Spinal cord (tissue), 10 donors: ENCODE data around the gene NEDD4. TPM values are rescaled to one million over a fixed set of nuclear protein-coding genes. Genes with fewer than 3 reads are reported as not detected.

Experiments used
- DNase-seq, 6 donors: peaks; one replicate each; pipeline versions ENCODE4 v3.0.0 to v3.0.0-alpha.2; 2013 to 2015; ENCODE audit warnings: low spot score in 6 of 6, low read depth in 4 of 6
- H3K27ac ChIP-seq: one replicate; pipeline ENCODE4 v1.5.1; 2013; ENCODE audit warnings: low read depth, low read length, control low read depth
- H3K27me3 ChIP-seq: one replicate; pipeline ENCODE4 v1.6.1; 2013; ENCODE audit warnings: low read length; ENCODE audit not compliant: control insufficient read depth, insufficient read depth
- H3K36me3 ChIP-seq: one replicate; pipeline ENCODE4 v1.6.1; 2013; ENCODE audit warnings: low read length; ENCODE audit not compliant: control insufficient read depth, insufficient read depth
- H3K4me1 ChIP-seq: one replicate; pipeline ENCODE4 v1.6.1; 2013; ENCODE audit warnings: low read length; ENCODE audit not compliant: control insufficient read depth, insufficient read depth
- H3K4me3 ChIP-seq: one replicate; pipeline ENCODE4 v1.5.1; 2013; ENCODE audit warnings: low read depth, low read length, control low read depth
- H3K9me3 ChIP-seq: one replicate; pipeline ENCODE4 v1.6.1; 2013; ENCODE audit warnings: low read length; ENCODE audit not compliant: control insufficient read depth, insufficient read depth
- WGBS: methylation state at CpG from one replicate; pipeline ENCODE4 v1.1.5; 2013; ENCODE audit warnings: missing lambda C conversion rate; ENCODE audit not compliant: insufficient coverage; 5-methylcytosine and 5-hydroxymethylcytosine counted together
- polyA plus RNA-seq, 2 donors: library from polyadenylated mRNA; unstranded; fragments of 120-200 nt; gene quantifications; one replicate each; pipeline ENCODE4 v1.2.1, GENCODE V29; 2013; ENCODE audit not compliant: insufficient read length in 2 of 2
- small RNA-seq: library from RNA; depleted of rRNA; stranded (forward); fragments of <200 nt; gene quantifications from one replicate; pipeline ENCODE3, GENCODE V24; 2014; ENCODE audit warnings: low replicate concordance
- total RNA-seq, 2 donors: library from RNA; depleted of rRNA in 1 of 2; stranded (reverse); fragments of 120-200 nt in 1 of 2; fragments of >200 nt in 1 of 2; gene quantifications; one replicate each; pipeline versions ENCODE4 v1.2.3 to v1.2.4, GENCODE V29; 2013 to 2014
- donor health status: healthy.

NEDD4 gene
- total and polyA plus RNA-seq, 4 donors, result 5.7 to 16.4 (median 9.5) TPM

DNA sequence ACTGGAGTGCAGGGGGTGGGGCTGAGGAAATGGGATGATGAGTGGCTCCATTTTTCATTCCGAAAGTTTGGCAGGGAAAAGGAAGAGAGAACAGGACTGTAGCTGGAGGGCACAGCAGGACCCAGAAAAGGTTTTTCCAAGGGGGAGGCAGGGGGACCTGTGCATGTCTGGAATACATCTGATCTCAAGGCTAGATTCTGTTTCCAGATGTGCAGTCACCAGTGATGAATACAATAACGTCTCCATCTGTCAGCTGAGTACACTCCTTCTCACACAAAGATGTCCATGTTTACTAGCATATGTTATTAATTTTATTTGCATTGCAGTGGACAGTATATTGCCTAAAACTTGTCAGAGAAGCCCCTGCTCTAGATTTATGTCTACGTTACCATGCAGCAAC, 210.5 kb downstream of the NEDD4 start:
- no peaks in the 10 kb centered on the region for H3K4me1 ChIP-seq
- H3K36me3 ChIP-seq, result no peaks in the 10 kb centered on the region
- 77% methylated on average over 2 of the region's 3 CpGs for WGBS
- no peaks in the 10 kb centered on the region for H3K27me3 ChIP-seq
- no peak overlapping the region for H3K4me3 ChIP-seq
- H3K27ac ChIP-seq, result no peak overlapping the region
- no peaks in the 10 kb centered on the region for H3K9me3 ChIP-seq
- no peak for DNase-seq

DNA sequence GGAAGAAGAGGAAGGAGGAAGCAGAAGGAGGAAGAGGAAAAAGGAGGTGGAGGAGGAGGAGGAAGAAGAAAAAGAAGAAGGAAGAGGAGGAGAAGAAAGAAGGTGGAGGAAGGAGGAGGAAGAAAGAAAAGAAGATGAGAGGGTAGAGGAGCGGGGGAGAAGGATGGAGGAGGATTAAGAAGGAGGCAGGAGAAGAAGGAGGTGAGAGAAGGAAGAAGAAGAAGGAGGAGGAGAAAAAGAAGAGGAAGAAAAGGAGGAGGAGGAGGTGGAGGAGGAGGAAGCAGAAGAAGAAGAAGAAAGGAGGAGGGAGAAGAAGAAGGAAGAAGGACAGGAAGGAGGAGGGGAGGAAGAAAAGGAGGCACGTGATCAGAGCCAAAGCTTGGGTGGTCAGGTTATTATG, 213.1 kb downstream of the NEDD4 start:
- Histone ChIP-seq H3K27ac (no peak overlapping the region), H3K9me3 (no peaks in the 10 kb centered on the region), H3K36me3 (no peaks in the 10 kb centered on the region), H3K4me3 (no peak overlapping the region), H3K27me3 (no peaks in the 10 kb centered on the region), H3K4me1 (no peaks in the 10 kb centered on the region)
- WGBS, result no CpG with 5 or more reads among the region's 2 CpGs
- DNase-seq, result no peak

DNA sequence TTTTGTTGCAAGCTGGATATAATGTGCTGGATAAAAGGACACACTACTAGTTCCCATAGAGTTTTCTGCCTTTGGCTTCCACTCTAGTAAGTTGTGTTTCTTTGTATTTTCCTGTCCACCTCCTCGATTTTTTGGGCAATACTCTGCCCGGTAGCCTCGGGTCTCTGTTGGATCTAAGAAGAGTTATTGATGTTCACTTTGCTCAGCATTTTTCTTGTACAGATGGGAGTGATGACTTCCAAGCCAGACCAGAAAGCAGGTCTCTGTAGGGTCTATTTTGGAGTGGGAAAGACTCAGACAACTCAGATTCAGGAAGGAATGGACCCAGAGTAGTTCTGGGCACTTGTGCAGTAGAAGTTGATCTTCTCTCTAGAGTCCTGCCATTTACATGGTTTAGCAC, 214.5 kb downstream of the NEDD4 start:
- H3K27me3 ChIP-seq, result no peaks in the 10 kb centered on the region
- 63% methylated on average over 3 of the region's 3 CpGs for WGBS

More for the DNA sequence above, 214.5 kb downstream of the NEDD4 start:
- Histone ChIP-seq H3K4me1 (no peaks in the 10 kb centered on the region), H3K4me3 (no peak overlapping the region), H3K9me3 (no peaks in the 10 kb centered on the region), H3K36me3 (no peaks in the 10 kb centered on the region), H3K27ac (no peak overlapping the region)
- DNase-seq, result no peak

Small RNA genes lying within 50 kb of the gene (small RNA-seq; reads per million reads assigned to genes)
- gene RN7SL568P, result 0.10 reads per million
